Nephron (organoid): ENCODE data around the gene BLMH.

Source experiments
- H3K27ac Mint-ChIP-seq, 3 experiments: 2 replicates each; pipeline ENCODE4 v1.8.0; 2020; ENCODE audit warnings: mixed read lengths in 3 of 3, mild to moderate bottlenecking in 2 of 3, moderate library complexity in 1 of 3
- H3K27me3 Mint-ChIP-seq: 2 replicates; pipeline ENCODE4 v1.8.0; 2021; ENCODE audit warnings: low read depth, mild to moderate bottlenecking, moderate library complexity, mixed read lengths
- H3K36me3 Mint-ChIP-seq: 2 replicates; pipeline ENCODE4 v1.8.0; 2020; ENCODE audit warnings: low read depth, mixed read lengths
- H3K4me1 Mint-ChIP-seq: 2 replicates; pipeline ENCODE4 v1.8.0; 2020; ENCODE audit warnings: mixed read lengths
- H3K4me3 Mint-ChIP-seq, 3 experiments: 2 replicates each; pipeline ENCODE4 v1.8.0; 2020; ENCODE audit warnings: mild to moderate bottlenecking in 3 of 3, mixed read lengths in 3 of 3, moderate library complexity in 2 of 3
- H3K9me3 Mint-ChIP-seq: 2 replicates; pipeline ENCODE4 v1.8.0; 2020; ENCODE audit warnings: mixed read lengths
- TF ChIP-seq, protein P1 (sequence below), 3 experiments: fragments of 200-600 bp; sonication (generic); IDR thresholded peaks; one replicate each; pipeline ENCODE4 v1.5.0; 2021; ENCODE audit warnings: antibody characterized with exemption in 3 of 3; ENCODE audit not compliant: unreplicated experiment in 3 of 3

Gene BLMH

DNA sequence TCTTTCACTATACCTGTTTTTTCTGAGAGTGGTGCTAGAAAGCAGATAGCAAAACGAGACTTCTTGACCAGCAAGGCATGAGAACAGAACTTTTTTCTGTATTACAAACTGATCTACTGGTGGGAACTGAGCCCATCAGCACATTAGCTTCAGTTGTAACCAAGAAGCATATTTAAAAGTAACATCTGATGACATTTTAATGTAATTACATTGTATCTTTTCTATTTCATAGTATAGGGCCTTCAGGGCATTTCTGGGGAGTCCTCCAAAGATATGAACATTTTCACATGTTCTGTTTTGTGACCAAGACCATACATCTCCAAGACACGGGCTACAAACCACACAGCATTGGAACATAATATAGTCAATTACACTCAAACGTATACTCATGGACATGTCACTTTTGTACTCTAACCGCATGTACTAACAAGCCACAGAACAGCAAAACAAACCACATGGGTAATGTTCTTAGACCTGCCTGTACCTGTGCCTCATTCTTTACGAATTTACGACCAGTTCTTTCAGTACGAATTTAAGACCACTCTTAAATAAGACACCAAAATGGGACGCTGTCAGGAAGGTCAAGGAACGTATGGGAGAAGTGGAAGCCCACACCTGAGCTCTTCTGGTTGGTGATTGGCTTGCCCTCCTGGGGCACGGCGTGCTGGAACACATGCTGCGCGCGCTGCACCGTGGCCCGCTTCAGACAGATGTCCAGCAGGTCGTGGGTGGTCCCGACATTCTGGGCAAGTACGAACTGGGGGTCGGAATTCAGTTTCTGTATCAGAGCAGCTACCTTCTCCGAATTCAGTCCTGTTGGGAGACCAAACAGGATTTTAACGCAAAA, 825 bp downstream of the BLMH start:
- peak overlapping the region; percentile 93 to 99 (median 96) for H3K4me3 Mint-ChIP-seq
- peak overlapping the region; percentile 68 to 89 (median 88) for H3K27ac Mint-ChIP-seq
- H3K4me1 Mint-ChIP-seq, result peaks cover 19% of the 10 kb centered on the region
- H3K27me3 Mint-ChIP-seq, result no peaks in the 10 kb centered on the region
- H3K9me3 Mint-ChIP-seq, result no peaks in the 10 kb centered on the region
- H3K36me3 Mint-ChIP-seq, result peaks cover 17% of the 10 kb centered on the region
- TF ChIP-seq, protein P1, sequence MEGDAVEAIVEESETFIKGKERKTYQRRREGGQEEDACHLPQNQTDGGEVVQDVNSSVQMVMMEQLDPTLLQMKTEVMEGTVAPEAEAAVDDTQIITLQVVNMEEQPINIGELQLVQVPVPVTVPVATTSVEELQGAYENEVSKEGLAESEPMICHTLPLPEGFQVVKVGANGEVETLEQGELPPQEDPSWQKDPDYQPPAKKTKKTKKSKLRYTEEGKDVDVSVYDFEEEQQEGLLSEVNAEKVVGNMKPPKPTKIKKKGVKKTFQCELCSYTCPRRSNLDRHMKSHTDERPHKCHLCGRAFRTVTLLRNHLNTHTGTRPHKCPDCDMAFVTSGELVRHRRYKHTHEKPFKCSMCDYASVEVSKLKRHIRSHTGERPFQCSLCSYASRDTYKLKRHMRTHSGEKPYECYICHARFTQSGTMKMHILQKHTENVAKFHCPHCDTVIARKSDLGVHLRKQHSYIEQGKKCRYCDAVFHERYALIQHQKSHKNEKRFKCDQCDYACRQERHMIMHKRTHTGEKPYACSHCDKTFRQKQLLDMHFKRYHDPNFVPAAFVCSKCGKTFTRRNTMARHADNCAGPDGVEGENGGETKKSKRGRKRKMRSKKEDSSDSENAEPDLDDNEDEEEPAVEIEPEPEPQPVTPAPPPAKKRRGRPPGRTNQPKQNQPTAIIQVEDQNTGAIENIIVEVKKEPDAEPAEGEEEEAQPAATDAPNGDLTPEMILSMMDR (IDR thresholded peaks at IDR 0.05; ENCODE audit: unreplicated experiment in 3 of 3), result no peak

DNA sequence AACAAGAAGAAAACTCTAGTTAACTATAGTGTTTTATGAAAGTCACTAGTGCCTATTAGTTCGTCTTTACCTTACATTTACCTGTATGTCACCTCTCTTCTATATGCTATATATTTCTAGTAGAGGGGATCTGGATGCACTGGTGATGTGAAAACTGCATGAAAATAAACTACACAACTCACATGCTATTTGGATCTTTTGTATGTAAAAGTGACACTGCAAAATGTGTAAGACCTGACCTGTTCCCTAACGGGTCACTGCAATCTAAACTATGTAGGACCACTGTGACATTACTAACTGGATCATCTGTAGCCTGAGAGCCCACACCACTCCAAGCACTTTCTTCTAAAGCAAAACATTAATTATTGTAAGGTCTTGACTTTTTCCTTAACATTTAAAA, 1.7 kb downstream of the BLMH start:
- H3K4me1 Mint-ChIP-seq, result peaks cover 19% of the 10 kb centered on the region
- peaks cover 25% of the 10 kb centered on the region for H3K36me3 Mint-ChIP-seq
- no peaks in the 10 kb centered on the region for H3K27me3 Mint-ChIP-seq
- H3K4me3 Mint-ChIP-seq, result peak overlapping the region; percentile 93 to 99 (median 96)
- TF ChIP-seq, protein P1 (IDR thresholded peaks at IDR 0.05; ENCODE audit: unreplicated experiment in 3 of 3), result no peak
- H3K9me3 Mint-ChIP-seq, result no peaks in the 10 kb centered on the region
- no peak overlapping the region for H3K27ac Mint-ChIP-seq

- Mint-ChIP-seq H3K36me3 (peaks cover 47% of the 10 kb centered on the region), H3K27ac (no peak overlapping the region), H3K4me3 (no peak overlapping the region), H3K27me3 (no peaks in the 10 kb centered on the region), H3K4me1 (no peaks in the 10 kb centered on the region), H3K9me3 (no peaks in the 10 kb centered on the region)
- TF ChIP-seq, protein P1 (IDR thresholded peaks at IDR 0.05; ENCODE audit: unreplicated experiment in 3 of 3), result no peak
Observed at GRCh38 chr17:30279156-30279555, 12.6 kb downstream of the BLMH start.

DNA sequence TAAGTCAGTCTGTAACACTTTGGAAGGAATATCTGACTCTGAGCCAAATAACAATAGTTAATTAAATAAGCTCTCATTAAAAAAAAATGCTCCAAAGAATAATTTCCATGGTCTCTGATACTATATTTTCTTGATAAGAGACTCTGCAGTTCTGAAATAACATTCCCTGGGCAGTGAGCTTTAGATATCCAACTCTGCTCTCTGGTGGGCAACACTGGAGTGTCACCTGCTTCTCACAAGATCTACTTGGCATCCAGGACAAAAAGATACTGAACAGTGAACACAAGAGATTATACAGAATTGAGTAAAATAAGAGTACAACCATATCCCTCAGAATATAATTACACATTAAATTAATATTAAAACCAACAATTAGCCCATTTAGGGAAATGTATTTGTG, 13.7 kb downstream of the BLMH start:
- TF ChIP-seq, protein P1 (IDR thresholded peaks at IDR 0.05; ENCODE audit: unreplicated experiment in 3 of 3), result peak; percentile 58 to 63 (median 62)
- no peak overlapping the region for H3K27ac Mint-ChIP-seq
- H3K27me3 Mint-ChIP-seq, result no peaks in the 10 kb centered on the region
- H3K4me3 Mint-ChIP-seq, result no peak overlapping the region
- H3K9me3 Mint-ChIP-seq, result no peaks in the 10 kb centered on the region
- H3K36me3 Mint-ChIP-seq, result peaks cover 49% of the 10 kb centered on the region
- no peaks in the 10 kb centered on the region for H3K4me1 Mint-ChIP-seq

- Mint-ChIP-seq H3K27me3 (no peaks in the 10 kb centered on the region), H3K4me3 (no peak overlapping the region), H3K9me3 (no peaks in the 10 kb centered on the region), H3K4me1 (no peaks in the 10 kb centered on the region), H3K36me3 (peaks cover 62% of the 10 kb centered on the region), H3K27ac (no peak overlapping the region)
- TF ChIP-seq, protein P1 (IDR thresholded peaks at IDR 0.05; ENCODE audit: unreplicated experiment in 3 of 3), result no peak
Observed at GRCh38 chr17:30275911-30276310, 15.8 kb downstream of the BLMH start.

GRCh38 chr17:30274887-30275286, 16.9 kb downstream of the BLMH start:
- no peak overlapping the region for H3K27ac Mint-ChIP-seq
- no peak overlapping the region for H3K4me3 Mint-ChIP-seq
- no peaks in the 10 kb centered on the region for H3K9me3 Mint-ChIP-seq
- no peaks in the 10 kb centered on the region for H3K4me1 Mint-ChIP-seq
- no peaks in the 10 kb centered on the region for H3K27me3 Mint-ChIP-seq
- H3K36me3 Mint-ChIP-seq, result peaks cover 62% of the 10 kb centered on the region
- TF ChIP-seq, protein P1 (IDR thresholded peaks at IDR 0.05; ENCODE audit: unreplicated experiment in 3 of 3), result no peak
